Small intestine (tissue), 7 donors: Measurements from ENCODE around the gene ZC3H4. TPM values are rescaled to one million over a fixed set of nuclear protein-coding genes. Genes with fewer than 3 reads are reported as not detected.
A peak's percentile ranks its signal among the peaks of the same experiment; 100 is the strongest.

ENCODE experiments used
- DNase-seq, 2 donors: peaks; one replicate each; pipeline versions ENCODE4 v3.0.0 to v3.0.0-alpha.2; 2013
- FAIRE-seq: peaks from 2 replicates; lab custom pipeline; 2012; peaks lifted over from hg19 to GRCh38; lab: Jason Lieb, UNC
- H3K27ac ChIP-seq, 3 donors: one replicate each; pipeline ENCODE4 v1.5.1; 2013; ENCODE audit warnings: low read length in 2 of 3, mild to moderate bottlenecking in 2 of 3, control low read depth in 1 of 3, inconsistent platforms in 1 of 3, low read depth in 1 of 3, moderate library complexity in 1 of 3
- H3K27me3 ChIP-seq, 3 donors: one replicate each; pipeline ENCODE4 v1.6.1; 2013; ENCODE audit warnings: low read length in 3 of 3, inconsistent platforms in 1 of 3; ENCODE audit not compliant: control insufficient read depth in 3 of 3, insufficient read depth in 3 of 3
- H3K36me3 ChIP-seq, 3 donors: one replicate each; pipeline ENCODE4 v1.6.1; 2013; ENCODE audit warnings: low read length in 3 of 3, inconsistent platforms in 1 of 3, low read depth in 1 of 3, mild to moderate bottlenecking in 1 of 3, moderate library complexity in 1 of 3; ENCODE audit not compliant: control insufficient read depth in 3 of 3, insufficient read depth in 2 of 3
- H3K4me1 ChIP-seq, 3 donors: one replicate each; pipeline ENCODE4 v1.6.1; 2013; ENCODE audit warnings: low read length in 2 of 3, inconsistent platforms in 1 of 3, low read depth in 1 of 3, mild to moderate bottlenecking in 1 of 3, moderate library complexity in 1 of 3; ENCODE audit not compliant: control insufficient read depth in 3 of 3, insufficient read depth in 2 of 3
- H3K4me3 ChIP-seq, 3 donors: one replicate each; pipeline ENCODE4 v1.5.1; 2013; ENCODE audit warnings: low read length in 3 of 3, control low read depth in 1 of 3, inconsistent platforms in 1 of 3, low read depth in 1 of 3, mild to moderate bottlenecking in 1 of 3, moderate library complexity in 1 of 3
- H3K9me3 ChIP-seq, 2 donors: one replicate each; pipeline ENCODE4 v1.6.1; 2013; ENCODE audit warnings: low read depth in 1 of 2, low read length in 1 of 2; ENCODE audit not compliant: control insufficient read depth in 2 of 2, insufficient read depth in 1 of 2
- WGBS, 3 donors: extraction: QIAGEN DNeasy Blood & Tissue Kit; methylation state at CpG; one replicate each; pipeline ENCODE4 v1.1.7; 2013; 5-methylcytosine and 5-hydroxymethylcytosine counted together
- polyA plus RNA-seq, 4 donors: library from polyadenylated mRNA; stranded (reverse) in 3 of 4; unstranded in 1 of 4; fragments of 200-250 nt in 3 of 4; fragments of 120-200 nt in 1 of 4; gene quantifications; one replicate each; pipeline versions ENCODE4 v1.2.1 to v1.2.3, GENCODE V29; 2013
- donor health status: healthy with polysubstance abuse.
- donor health status: control.
- donor health status: control.
- donor health status: Bipolar disorder and iron deficiency.
- donor health status: healthy.

The ZC3H4 gene
- polyA plus RNA-seq, 4 donors, result 7.3 to 31.6 (median 14.4) TPM

- WGBS, 3 donors, result 88 to 94% (median 89%) methylated on average over 16 to 18 of the region's 18 CpGs
- Histone ChIP-seq H3K27me3 (no peaks in the 10 kb centered on the region), H3K4me1 (no peaks in the 10 kb centered on the region), H3K4me3 (no peak overlapping the region), H3K27ac (no peak overlapping the region), H3K36me3 (peaks cover 30 to 95% (median 35%) of the 10 kb centered on the region in 3 donors), H3K9me3 (no peaks in the 10 kb centered on the region)
- FAIRE-seq, result no peak
- no peak for DNase-seq
These were observed 44.6 kb downstream of the ZC3H4 start for GRCh38 chr19:47068876-47069406.

GRCh38 chr19:47068246-47068645 is 45.3 kb downstream of the ZC3H4 start:
- FAIRE-seq (no peak), DNase-seq (no peak)
- no peaks in the 10 kb centered on the region for H3K9me3 ChIP-seq
- H3K36me3 ChIP-seq, result peaks cover 30 to 95% (median 35%) of the 10 kb centered on the region in 3 donors
- 74 to 86% (median 78%) methylated on average over 8 of the region's 8 CpGs for WGBS, 3 donors
- no peak overlapping the region for H3K27ac ChIP-seq
- no peaks in the 10 kb centered on the region for H3K27me3 ChIP-seq
- no peak overlapping the region for H3K4me3 ChIP-seq
- H3K4me1 ChIP-seq, result no peaks in the 10 kb centered on the region

- no peak for FAIRE-seq
- H3K4me1 ChIP-seq, result no peaks in the 10 kb centered on the region
- H3K27ac ChIP-seq, result no peak overlapping the region
- H3K9me3 ChIP-seq, result no peaks in the 10 kb centered on the region
- H3K4me3 ChIP-seq, result no peak overlapping the region
- peaks cover 30 to 90% (median 31%) of the 10 kb centered on the region in 3 donors for H3K36me3 ChIP-seq
- WGBS, 3 donors, result 95 to 97% (median 96%) methylated on average over 32 to 36 of the region's 36 CpGs
- no peak for DNase-seq
- no peaks in the 10 kb centered on the region for H3K27me3 ChIP-seq
These were observed 46.2 kb downstream of the ZC3H4 start for GRCh38 chr19:47067215-47067847.

- FAIRE-seq, result no peak
- no peak overlapping the region for H3K4me3 ChIP-seq
- no peak overlapping the region for H3K27ac ChIP-seq
- H3K4me1 ChIP-seq, result no peaks in the 10 kb centered on the region
- WGBS, 3 donors, result 88 to 93% (median 90%) methylated on average over 49 to 61 of the region's 61 CpGs
- H3K36me3 ChIP-seq, result peaks cover 23 to 87% (median 25%) of the 10 kb centered on the region in 3 donors
- no peaks in the 10 kb centered on the region for H3K27me3 ChIP-seq
- DNase-seq, result no peak
- H3K9me3 ChIP-seq, result no peaks in the 10 kb centered on the region
These were observed 47.0 kb downstream of the ZC3H4 start for GRCh38 chr19:47066376-47067214.

- Histone ChIP-seq H3K4me1 (no peaks in the 10 kb centered on the region), H3K27me3 (no peaks in the 10 kb centered on the region), H3K27ac (no peak overlapping the region), H3K9me3 (no peaks in the 10 kb centered on the region), H3K4me3 (no peak overlapping the region), H3K36me3 (peaks cover 19 to 73% (median 22%) of the 10 kb centered on the region in 3 donors)
- WGBS, 3 donors, result 90 to 93% (median 91%) methylated on average over 11 of the region's 11 CpGs
- DNase-seq, result no peak
- FAIRE-seq, result no peak
These were observed 48.3 kb downstream of the ZC3H4 start for GRCh38 chr19:47065242-47065641.

GRCh38 chr19:47063874-47064273 is 49.7 kb downstream of the ZC3H4 start:
- DNase-seq, result no peak

GRCh38 chr19:47058621-47059022 is 55.0 kb downstream of the ZC3H4 start:
- Histone ChIP-seq H3K27ac (no peak overlapping the region), H3K27me3 (peaks cover 0 to 3% (median 0%) of the 10 kb centered on the region in 3 donors), H3K36me3 (peaks cover 0 to 12% (median 0%) of the 10 kb centered on the region in 3 donors), H3K4me3 (no peak overlapping the region), H3K4me1 (peaks cover 0 to 8% (median 0%) of the 10 kb centered on the region in 3 donors), H3K9me3 (no peaks in the 10 kb centered on the region)
- DNase-seq (peak; percentile 51 to 71), FAIRE-seq (no peak)
- 21 to 55% (median 32%) methylated on average over 11 of the region's 11 CpGs for WGBS, 3 donors

More at GRCh38 chr19:47063874-47064273, 49.7 kb downstream of the ZC3H4 start:
- H3K4me3 ChIP-seq, result no peak overlapping the region
- no peak overlapping the region for H3K27ac ChIP-seq
- no peaks in the 10 kb centered on the region for H3K9me3 ChIP-seq
- FAIRE-seq, result no peak
- H3K36me3 ChIP-seq, result peaks cover 17 to 60% (median 19%) of the 10 kb centered on the region in 3 donors
- H3K27me3 ChIP-seq, result no peaks in the 10 kb centered on the region
- 87 to 91% (median 87%) methylated on average over 6 of the region's 6 CpGs for WGBS, 3 donors
- H3K4me1 ChIP-seq, result peaks cover 0 to under 1% (median 0%) of the 10 kb centered on the region in 3 donors

- peak in 1 of 2 donors; percentile 35 for DNase-seq
- H3K27me3 ChIP-seq, result peaks cover 0 to 3% (median 0%) of the 10 kb centered on the region in 3 donors
- peaks cover 0 to 4% (median 0%) of the 10 kb centered on the region in 3 donors for H3K36me3 ChIP-seq
- no peak for FAIRE-seq
- 66 to 70% (median 66%) methylated on average over 2 of the region's 2 CpGs for WGBS, 3 donors
- no peak overlapping the region for H3K27ac ChIP-seq
- peaks cover 0 to 8% (median 0%) of the 10 kb centered on the region in 3 donors for H3K4me1 ChIP-seq
- H3K9me3 ChIP-seq, result no peaks in the 10 kb centered on the region
- H3K4me3 ChIP-seq, result no peak overlapping the region
These were observed 56.2 kb downstream of the ZC3H4 start for GRCh38 chr19:47057328-47057727.
